Body of pancreas (tissue), 4 donors: ENCODE results near the gene RRP15.

ENCODE experiments used
- CTCF ChIP-seq, 7 experiments: fragments of 450-650 bp in 4 of 7; fragments of 200-600 bp in 3 of 7; sonication (generic) in 3 of 7; IDR thresholded peaks; one replicate each; pipeline ENCODE4 v1.5.1; 2016 to 2019; ENCODE audit warnings: antibody characterized with exemption in 7 of 7
- POLR2A ChIP-seq, 3 donors: fragments of 450-650 bp; IDR thresholded peaks; one replicate each; pipeline ENCODE4 v1.6.1; 2016; ENCODE audit warnings: antibody characterized with exemption in 3 of 3, mild to moderate bottlenecking in 2 of 3

- TF ChIP-seq CTCF (IDR thresholded peaks at IDR 0.05) (no peak), POLR2A (IDR thresholded peaks at IDR 0.05) (no peak)
Measured at GRCh38 chr1:218357211-218357892, 72.3 kb downstream of the RRP15 start.
